Measurements from ENCODE around the gene NRIP3.

NRIP3 gene

GRCh38 chr11:9003573-9004182 lies at the start of gene NRIP3:
Gene NRIP3 (minus strand): TSS chr11:9004001. CDS start chr11:9003935, 66 bp downstream.
- DNase-seq (ENCODE audit: low read depth) = peak; percentile 61

GRCh38 chr11:9052316-9052715 lies 48.5 kb upstream of the NRIP3 start:
- DNase-seq (ENCODE audit: low read depth) = no peak

- no peak for DNase-seq (ENCODE audit: low read depth)
Observed at GRCh38 chr11:9049959-9050358, 46.2 kb upstream of the NRIP3 start.

DNA sequence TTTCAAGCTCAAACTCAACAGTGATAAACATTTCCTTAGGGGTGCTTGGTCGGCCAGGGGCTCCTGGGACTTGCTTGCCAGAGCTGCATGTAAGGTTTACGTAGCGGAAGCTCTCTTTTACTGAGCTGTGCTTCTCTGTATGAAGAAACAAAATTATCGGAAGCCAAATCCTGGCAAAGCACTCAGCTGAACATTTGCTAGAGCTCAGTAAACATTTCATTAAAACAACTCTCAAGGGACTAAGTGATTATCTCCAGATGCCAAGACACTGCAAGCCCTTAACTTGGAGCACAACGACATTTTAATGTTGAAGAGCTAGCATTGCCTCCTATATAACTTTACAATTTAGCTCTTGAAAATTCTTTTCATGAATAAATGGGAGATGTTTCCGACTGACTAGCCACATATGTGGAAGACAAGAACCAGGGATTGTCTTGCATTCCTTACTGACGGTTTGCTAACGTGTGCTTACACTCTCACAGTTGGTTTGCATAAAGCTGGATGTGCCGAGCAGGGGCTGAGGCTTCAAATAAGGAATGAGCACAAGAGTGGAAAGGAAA lies 44.2 kb upstream of the NRIP3 start:
- DNase-seq (ENCODE audit: low read depth) = no peak

DNA sequence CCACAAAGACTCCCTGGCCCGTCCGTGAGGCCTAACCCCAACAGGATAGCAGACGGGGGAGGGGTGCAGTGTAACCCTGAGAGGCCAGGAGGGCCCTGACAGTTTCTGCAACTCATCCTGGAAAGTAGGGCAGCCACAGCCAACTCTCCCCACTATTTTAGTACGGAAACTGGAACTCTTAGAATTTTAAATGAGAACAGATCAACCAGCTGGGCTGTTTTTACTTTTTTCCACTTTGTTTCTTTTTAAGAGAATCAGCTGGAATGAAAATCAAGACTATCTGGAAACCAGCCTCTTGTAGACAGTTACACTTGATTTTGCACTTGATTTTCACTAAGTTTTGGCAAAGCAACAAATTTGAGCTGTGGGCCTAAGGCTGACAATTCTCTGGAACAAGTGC lies 42.7 kb upstream of the NRIP3 start:
- DNase-seq (ENCODE audit: low read depth) = no peak

DNA sequence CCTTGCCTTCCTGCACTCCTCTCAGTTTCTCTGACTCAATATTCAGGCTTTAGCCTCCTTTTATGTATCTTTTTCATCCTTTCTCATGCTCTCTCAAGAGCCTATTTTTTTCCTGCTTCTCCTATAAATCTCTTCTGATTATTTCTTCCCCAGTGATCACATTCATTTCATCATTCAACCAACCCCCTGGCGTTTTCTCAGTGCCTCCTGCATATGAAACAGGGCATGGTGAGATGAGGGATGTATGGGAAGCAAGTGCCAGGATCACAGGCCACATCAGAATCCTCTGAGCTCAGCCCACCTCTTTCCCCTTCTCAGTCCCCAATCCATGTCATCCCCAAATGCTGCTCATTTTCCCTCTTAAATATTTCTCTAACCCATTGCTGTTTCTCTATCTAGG lies 38.7 kb upstream of the NRIP3 start:
- no peak for DNase-seq (ENCODE audit: low read depth)

- DNase-seq (ENCODE audit: low read depth) = no peak
Observed at GRCh38 chr11:9041747-9042146, 37.9 kb upstream of the NRIP3 start.

- DNase-seq (ENCODE audit: low read depth) = no peak
Observed at GRCh38 chr11:9040410-9040809, 36.6 kb upstream of the NRIP3 start.

- DNase-seq (ENCODE audit: low read depth) = no peak
Observed at GRCh38 chr11:9039863-9040262, 36.1 kb upstream of the NRIP3 start.

DNA sequence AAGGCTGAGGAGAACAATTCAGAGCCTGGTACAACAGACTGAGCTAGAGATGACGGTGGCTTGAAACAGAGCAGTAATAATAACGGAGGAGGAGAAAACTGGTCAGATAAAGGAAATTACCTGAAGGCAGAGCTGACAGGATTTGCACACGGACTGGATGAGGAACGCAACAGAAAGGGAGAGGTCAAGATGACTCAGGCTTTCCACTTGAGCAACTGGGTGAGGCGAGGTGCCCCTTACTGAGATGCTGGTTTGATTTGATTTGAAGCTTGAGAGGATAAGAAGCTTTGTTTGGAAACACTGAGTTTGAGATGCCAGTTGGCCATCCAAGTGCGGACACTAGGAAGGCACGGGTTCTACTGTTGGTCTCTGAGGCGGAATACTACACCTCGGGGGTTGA lies 35.4 kb upstream of the NRIP3 start:
- DNase-seq (ENCODE audit: low read depth) = no peak

GRCh38 chr11:9038541-9038940 lies 34.7 kb upstream of the NRIP3 start:
- no peak for DNase-seq (ENCODE audit: low read depth)

DNA sequence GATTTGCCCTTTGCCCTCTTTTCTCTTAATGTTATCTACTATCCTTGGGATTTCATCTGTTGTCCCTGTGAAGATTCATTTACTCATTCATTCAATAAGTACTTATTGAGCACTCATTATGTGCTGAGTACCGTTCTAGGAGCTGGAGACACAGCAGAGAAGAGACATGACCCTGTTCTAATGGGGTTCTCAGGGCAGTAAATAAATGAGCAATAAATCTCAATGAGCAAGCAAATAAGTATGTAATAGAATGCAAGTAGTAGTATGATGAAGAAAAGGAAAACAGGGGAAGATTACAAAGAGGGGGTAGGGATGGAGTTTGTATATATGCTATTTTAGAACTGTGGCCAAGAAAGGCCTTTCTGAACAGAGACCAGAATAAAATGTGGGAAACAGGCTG lies 34.2 kb upstream of the NRIP3 start:
- DNase-seq (ENCODE audit: low read depth) = no peak

GRCh38 chr11:9037046-9037780 lies 33.4 kb upstream of the NRIP3 start:
- no peak for DNase-seq (ENCODE audit: low read depth)

DNA sequence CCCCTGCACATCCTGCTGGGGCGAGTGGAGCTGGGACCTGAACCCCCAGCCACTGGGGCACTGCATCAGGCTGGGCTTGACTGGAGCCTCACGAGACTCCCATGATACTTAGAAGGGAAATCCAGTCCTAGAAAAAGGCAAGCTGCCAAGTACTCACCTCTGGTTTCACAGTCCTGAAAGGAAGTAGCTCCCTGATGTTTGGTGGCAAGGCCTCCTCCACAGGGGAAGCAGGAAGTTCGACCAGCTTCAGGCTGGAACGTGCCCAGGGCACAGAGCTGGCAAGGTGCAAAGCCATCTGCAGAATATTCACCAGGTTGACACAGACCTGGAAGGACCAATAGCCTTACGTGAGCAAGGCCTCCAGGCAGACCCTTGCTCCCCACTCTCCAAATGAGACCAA lies 26.8 kb upstream of the NRIP3 start:
- DNase-seq (ENCODE audit: low read depth) = no peak

DNA sequence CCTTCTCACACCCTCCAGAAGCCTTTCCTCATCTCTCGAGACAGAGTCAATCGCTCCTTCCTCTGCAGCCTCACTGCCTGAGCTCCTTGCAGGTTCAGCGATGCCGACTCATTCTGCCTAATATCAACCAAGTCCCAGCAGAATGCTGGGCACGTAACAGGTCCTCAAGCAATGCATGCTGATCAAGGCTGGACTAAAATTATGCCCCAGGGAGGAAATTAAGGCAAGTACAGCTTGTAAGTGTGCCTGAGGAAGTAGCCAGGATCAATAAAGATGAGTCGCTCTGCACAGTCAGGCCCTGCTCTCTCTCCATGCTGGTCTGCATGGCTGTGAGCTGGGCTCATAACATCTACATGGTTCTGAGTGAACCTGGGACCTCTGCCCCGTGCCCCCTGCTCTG lies 25.6 kb upstream of the NRIP3 start:
- no peak for DNase-seq (ENCODE audit: low read depth)

- DNase-seq (ENCODE audit: low read depth) = no peak
Observed at GRCh38 chr11:9028581-9028980, 24.8 kb upstream of the NRIP3 start.

DNA sequence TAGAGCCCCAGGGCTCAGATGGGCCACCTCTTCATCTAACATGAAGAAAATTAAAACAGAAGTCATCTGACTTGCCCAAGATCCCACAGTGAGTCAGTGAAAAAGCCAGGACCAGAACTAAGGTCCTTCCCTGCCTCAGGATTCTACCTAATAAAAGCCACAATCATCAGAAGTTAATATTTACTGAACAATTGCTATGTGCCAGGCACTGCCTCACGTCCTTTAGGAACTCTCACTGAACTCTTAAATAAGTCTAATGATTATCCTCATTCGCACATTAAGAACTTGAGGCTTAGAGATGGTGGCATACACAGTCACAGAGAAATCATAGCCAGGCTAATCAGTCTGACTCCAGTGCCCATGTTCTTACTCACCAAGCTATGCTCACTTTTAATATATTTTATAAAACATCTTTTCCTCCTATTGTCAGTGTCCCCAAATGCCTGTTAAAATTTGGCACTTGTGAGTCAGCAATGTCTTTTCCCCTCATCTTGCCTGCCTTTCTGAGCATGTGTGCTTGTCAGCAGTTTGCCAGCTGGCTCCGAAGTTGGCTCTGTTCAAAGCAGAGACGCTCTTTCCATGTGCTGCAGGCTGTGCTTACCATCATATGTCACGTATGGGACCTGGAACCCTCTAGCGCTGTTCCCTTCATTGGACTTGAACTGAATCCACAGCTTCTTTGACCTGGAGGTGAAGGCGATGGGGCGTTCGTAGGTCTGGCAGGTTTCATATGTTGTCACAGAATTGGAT lies 21.5 kb upstream of the NRIP3 start:
- no peak for DNase-seq (ENCODE audit: low read depth)

DNA sequence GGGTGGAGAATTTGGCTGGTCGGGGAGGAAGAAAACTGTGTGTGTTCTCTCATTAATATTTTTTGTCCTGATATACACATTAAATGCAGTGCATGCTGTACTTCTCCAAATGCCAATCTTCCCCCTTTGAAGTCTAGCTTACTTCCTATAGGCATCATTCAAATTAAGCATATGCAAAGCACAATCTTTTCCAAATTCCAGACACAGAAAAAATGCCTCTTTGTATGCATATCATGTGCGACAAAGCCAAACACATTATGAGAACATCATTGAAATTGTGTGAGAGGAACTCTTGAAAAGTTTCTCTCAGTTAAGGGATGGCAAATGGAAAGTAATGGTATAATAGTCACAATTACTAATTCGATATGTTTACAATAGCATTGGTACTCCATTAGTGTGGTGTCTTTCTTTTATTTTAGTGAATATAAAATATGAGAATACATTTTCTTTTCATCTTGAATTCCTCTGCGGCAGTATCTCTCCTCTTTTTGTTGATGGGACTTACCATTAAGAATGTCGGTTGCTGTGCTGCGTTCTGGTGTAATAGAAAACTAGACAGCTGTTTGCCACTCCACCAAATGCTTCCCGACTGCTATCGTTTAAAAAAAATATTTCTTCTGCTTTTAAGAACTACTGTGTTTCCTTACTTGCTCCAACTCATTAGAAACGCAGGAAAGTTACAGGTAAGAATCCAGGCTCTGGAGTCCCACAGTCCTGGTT lies 19.3 kb upstream of the NRIP3 start:
- DNase-seq (ENCODE audit: low read depth) = no peak

DNA sequence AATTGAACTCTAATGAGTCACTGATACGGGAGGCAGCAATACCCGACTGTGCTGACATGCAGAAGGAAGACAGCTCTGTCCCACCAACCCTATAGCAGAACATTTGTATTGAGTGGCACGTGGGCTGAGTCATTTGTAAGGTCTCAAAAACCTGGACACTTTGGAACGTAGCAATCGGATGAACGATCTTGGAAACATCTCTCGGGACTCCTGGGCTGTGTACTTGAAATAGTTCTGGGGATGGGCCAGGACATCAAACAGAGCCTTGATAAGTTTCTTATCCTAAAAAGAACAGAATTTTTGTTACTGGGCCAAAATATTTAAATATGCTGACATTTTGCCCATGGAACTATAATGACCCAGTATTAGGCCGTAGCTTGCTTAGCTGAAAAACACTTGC lies 17.1 kb upstream of the NRIP3 start:
- DNase-seq (ENCODE audit: low read depth) = no peak

GRCh38 chr11:9019861-9020260 lies 16.1 kb upstream of the NRIP3 start:
- DNase-seq (ENCODE audit: low read depth) = no peak

GRCh38 chr11:9017773-9018172 lies 14.0 kb upstream of the NRIP3 start:
- DNase-seq (ENCODE audit: low read depth) = no peak

GRCh38 chr11:9016916-9017642 lies 13.3 kb upstream of the NRIP3 start:
- no peak for DNase-seq (ENCODE audit: low read depth)

Measured in activated T-cell treated with anti-CD3 and anti-CD28 coated beads for 48 hours (primary cell).